Muscle layer of colon (tissue), 2 donors: ENCODE data around the gene ERBB4.

Source experiments
- H3K27ac ChIP-seq: one replicate; pipeline ENCODE4 v1.7.0; 2013; ENCODE audit warnings: low read depth, mild to moderate bottlenecking, low read length, moderate library complexity
- H3K27me3 ChIP-seq, 2 donors: one replicate each; pipeline ENCODE4 v1.7.0; 2013; ENCODE audit warnings: low read length in 2 of 2, mild to moderate bottlenecking in 2 of 2; ENCODE audit not compliant: insufficient read depth in 2 of 2, control insufficient read depth in 1 of 2
- H3K36me3 ChIP-seq: one replicate; pipeline ENCODE4 v1.7.0; 2013; ENCODE audit warnings: mild to moderate bottlenecking, low read length; ENCODE audit not compliant: insufficient read depth
- H3K4me1 ChIP-seq: one replicate; pipeline ENCODE4 v1.7.0; 2013; ENCODE audit warnings: mild to moderate bottlenecking, low read length; ENCODE audit not compliant: insufficient read depth
- H3K4me3 ChIP-seq, 2 donors: one replicate each; pipeline ENCODE4 v1.7.0; 2013; ENCODE audit warnings: low read length in 2 of 2, low read depth in 1 of 2, mild to moderate bottlenecking in 1 of 2, moderate library complexity in 1 of 2
- H3K9ac ChIP-seq: one replicate; pipeline ENCODE4 v1.7.0; 2013; ENCODE audit warnings: low read length
- H3K9me3 ChIP-seq: one replicate; pipeline ENCODE4 v1.7.0; 2013; ENCODE audit warnings: mild to moderate bottlenecking, low read length
- donor health status: abdominal sarcoma.
- donor health status: Adenocarcinoma of cecum.

Gene ERBB4

GRCh38 chr2:211976076-211976475 lies 562.5 kb downstream of the ERBB4 start:
- no peaks in the 10 kb centered on the region for H3K36me3 ChIP-seq
- H3K4me3 ChIP-seq, result no peak overlapping the region
- H3K4me1 ChIP-seq, result no peaks in the 10 kb centered on the region
- H3K27ac ChIP-seq, result no peak overlapping the region
- no peaks in the 10 kb centered on the region for H3K27me3 ChIP-seq
- no peaks in the 10 kb centered on the region for H3K9me3 ChIP-seq
- H3K9ac ChIP-seq, result no peak overlapping the region

GRCh38 chr2:211967234-211967633 lies 571.4 kb downstream of the ERBB4 start:
- Histone ChIP-seq H3K36me3 (no peaks in the 10 kb centered on the region), H3K4me3 (no peak overlapping the region), H3K9ac (no peak overlapping the region), H3K9me3 (no peaks in the 10 kb centered on the region), H3K27ac (no peak overlapping the region), H3K4me1 (no peaks in the 10 kb centered on the region), H3K27me3 (no peaks in the 10 kb centered on the region)

- Histone ChIP-seq H3K9me3 (no peaks in the 10 kb centered on the region), H3K36me3 (no peaks in the 10 kb centered on the region), H3K27me3 (no peaks in the 10 kb centered on the region), H3K4me3 (no peak overlapping the region), H3K4me1 (no peaks in the 10 kb centered on the region), H3K27ac (no peak overlapping the region), H3K9ac (no peak overlapping the region)
Observed at GRCh38 chr2:211963969-211964368, 574.6 kb downstream of the ERBB4 start.

GRCh38 chr2:211957799-211958198 lies 580.8 kb downstream of the ERBB4 start:
- Histone ChIP-seq H3K9ac (no peak overlapping the region), H3K36me3 (no peaks in the 10 kb centered on the region), H3K9me3 (no peaks in the 10 kb centered on the region), H3K4me3 (no peak overlapping the region), H3K27ac (no peak overlapping the region), H3K4me1 (no peaks in the 10 kb centered on the region), H3K27me3 (no peaks in the 10 kb centered on the region)

- H3K4me1 ChIP-seq, result no peaks in the 10 kb centered on the region
- no peak overlapping the region for H3K27ac ChIP-seq
- no peak overlapping the region for H3K9ac ChIP-seq
- no peaks in the 10 kb centered on the region for H3K27me3 ChIP-seq
- H3K4me3 ChIP-seq, result no peak overlapping the region
- H3K36me3 ChIP-seq, result no peaks in the 10 kb centered on the region
- no peaks in the 10 kb centered on the region for H3K9me3 ChIP-seq
Observed at GRCh38 chr2:211955648-211956047, 583.0 kb downstream of the ERBB4 start.

GRCh38 chr2:211948932-211949331 lies 589.7 kb downstream of the ERBB4 start:
- Histone ChIP-seq H3K36me3 (no peaks in the 10 kb centered on the region), H3K27me3 (no peaks in the 10 kb centered on the region), H3K4me3 (no peak overlapping the region), H3K27ac (no peak overlapping the region), H3K4me1 (no peaks in the 10 kb centered on the region), H3K9me3 (no peaks in the 10 kb centered on the region), H3K9ac (no peak overlapping the region)

- Histone ChIP-seq H3K4me3 (no peak overlapping the region), H3K9me3 (no peaks in the 10 kb centered on the region), H3K36me3 (no peaks in the 10 kb centered on the region), H3K27ac (no peak overlapping the region), H3K9ac (no peak overlapping the region), H3K27me3 (no peaks in the 10 kb centered on the region), H3K4me1 (no peaks in the 10 kb centered on the region)
Observed at GRCh38 chr2:211946960-211947359, 591.6 kb downstream of the ERBB4 start.

- no peaks in the 10 kb centered on the region for H3K27me3 ChIP-seq
- no peaks in the 10 kb centered on the region for H3K4me1 ChIP-seq
- H3K36me3 ChIP-seq, result no peaks in the 10 kb centered on the region
- no peaks in the 10 kb centered on the region for H3K9me3 ChIP-seq
- no peak overlapping the region for H3K9ac ChIP-seq
- H3K27ac ChIP-seq, result no peak overlapping the region
- no peak overlapping the region for H3K4me3 ChIP-seq
Observed at GRCh38 chr2:211944572-211944971, 594.0 kb downstream of the ERBB4 start.

GRCh38 chr2:211942153-211942552 lies 596.4 kb downstream of the ERBB4 start:
- H3K36me3 ChIP-seq, result no peaks in the 10 kb centered on the region
- H3K9me3 ChIP-seq, result no peaks in the 10 kb centered on the region
- no peak overlapping the region for H3K9ac ChIP-seq
- H3K4me1 ChIP-seq, result no peaks in the 10 kb centered on the region
- H3K27me3 ChIP-seq, result no peaks in the 10 kb centered on the region
- H3K4me3 ChIP-seq, result no peak overlapping the region
- no peak overlapping the region for H3K27ac ChIP-seq

- H3K9ac ChIP-seq, result no peak overlapping the region
- H3K27me3 ChIP-seq, result no peaks in the 10 kb centered on the region
- H3K36me3 ChIP-seq, result no peaks in the 10 kb centered on the region
- H3K4me3 ChIP-seq, result no peak overlapping the region
- no peaks in the 10 kb centered on the region for H3K4me1 ChIP-seq
- no peaks in the 10 kb centered on the region for H3K9me3 ChIP-seq
- H3K27ac ChIP-seq, result no peak overlapping the region
Observed at GRCh38 chr2:211941216-211941747, 597.3 kb downstream of the ERBB4 start.

- Histone ChIP-seq H3K9me3 (no peaks in the 10 kb centered on the region), H3K27me3 (no peaks in the 10 kb centered on the region), H3K4me1 (no peaks in the 10 kb centered on the region), H3K27ac (no peak overlapping the region), H3K9ac (no peak overlapping the region), H3K36me3 (no peaks in the 10 kb centered on the region), H3K4me3 (no peak overlapping the region)
Observed at GRCh38 chr2:211939177-211939576, 599.4 kb downstream of the ERBB4 start.

GRCh38 chr2:211934811-211935210 lies 603.8 kb downstream of the ERBB4 start:
- Histone ChIP-seq H3K9ac (no peak overlapping the region), H3K27me3 (no peaks in the 10 kb centered on the region), H3K36me3 (no peaks in the 10 kb centered on the region), H3K4me3 (no peak overlapping the region), H3K4me1 (no peaks in the 10 kb centered on the region), H3K9me3 (no peaks in the 10 kb centered on the region), H3K27ac (no peak overlapping the region)
